Brain microvascular endothelial cell (primary cell): ENCODE data around the gene CYP11A1.
A peak's percentile ranks its signal among the peaks of the same experiment; 100 is the strongest.

Source experiments
- DNase-seq: peaks from one replicate; pipeline ENCODE4 v3.0.0-alpha.2; 2020
- H3K27ac ChIP-seq: fragments of 250-450 bp; sonication (Bioruptor Pico); 2 replicates; pipeline ENCODE4 v1.5.1; 2020; ENCODE audit warnings: mild to moderate bottlenecking, moderate library complexity
- H3K27me3 ChIP-seq: fragments of 250-450 bp; sonication (Bioruptor Pico); replicated peaks from 2 replicates; pipeline ENCODE4 v1.5.1; 2020; ENCODE audit warnings: mild to moderate bottlenecking
- H3K36me3 ChIP-seq: fragments of 250-450 bp; sonication (Bioruptor Pico); replicated peaks from 2 replicates; pipeline ENCODE4 v1.5.1; 2020; ENCODE audit warnings: mild to moderate bottlenecking
- H3K4me3 ChIP-seq: 2 replicates; pipeline ENCODE4 v1.5.1; 2011; ENCODE audit warnings: low read depth, mild to moderate bottlenecking, control low read depth, low read length, moderate library complexity
- CTCF ChIP-seq: IDR thresholded peaks from 2 replicates; pipeline ENCODE4 v1.5.1; 2011; ENCODE audit warnings: low read depth, mild to moderate bottlenecking, moderate library complexity, low read length, control low read depth, inconsistent platforms; ENCODE audit errors: missing control alignments
- in situ Hi-C: cut with HindIII; loops from 2 replicates; pipeline ENCODE4 v1.10.0; 2017; ENCODE audit warnings: low sequenced_read_pairs, low pct_ligation_motif_present

The CYP11A1 gene

GRCh38 chr15:74314795-74315438 is 52.5 kb downstream of the CYP11A1 start:
- Histone ChIP-seq H3K4me3 (no peak overlapping the region), H3K27ac (no peak overlapping the region), H3K27me3 (no peaks in the 10 kb centered on the region), H3K36me3 (no peaks in the 10 kb centered on the region)
- no peak for DNase-seq
- TF ChIP-seq CTCF: no peak
- in situ Hi-C loops: loop anchor here (25.0 kb wide), 1 partner anchor 203 kb away; no protein-coding TSS in a partner anchor

- no peaks in the 10 kb centered on the region for H3K27me3 ChIP-seq
- TF ChIP-seq CTCF: no peak
- no peaks in the 10 kb centered on the region for H3K36me3 ChIP-seq
- no peak for DNase-seq
- H3K4me3 ChIP-seq: no peak overlapping the region
- no peak overlapping the region for H3K27ac ChIP-seq
- in situ Hi-C loops: loop anchor here (25.0 kb wide), 1 partner anchor 202 kb away; no protein-coding TSS in a partner anchor
Observed at GRCh38 chr15:74313889-74314288, 53.6 kb downstream of the CYP11A1 start.

- no peak for TF ChIP-seq CTCF
- no peaks in the 10 kb centered on the region for H3K36me3 ChIP-seq
- in situ Hi-C loops: loop anchor here (25.0 kb wide), 1 partner anchor 200 kb away; no protein-coding TSS in a partner anchor
Observed at GRCh38 chr15:74312445-74313007, 54.9 kb downstream of the CYP11A1 start.

GRCh38 chr15:74311734-74312444 is 55.6 kb downstream of the CYP11A1 start:
- H3K36me3 ChIP-seq: no peaks in the 10 kb centered on the region
- H3K27me3 ChIP-seq: peaks cover 2% of the 10 kb centered on the region
- in situ Hi-C loops: loop anchor here (25.0 kb wide), 1 partner anchor 200 kb away; no protein-coding TSS in a partner anchor
- TF ChIP-seq CTCF: peak; percentile 88
- H3K27ac ChIP-seq: no peak overlapping the region
- H3K4me3 ChIP-seq: no peak overlapping the region
- no peak for DNase-seq

More at GRCh38 chr15:74312445-74313007, 54.9 kb downstream of the CYP11A1 start:
- no peak for DNase-seq
- Histone ChIP-seq H3K27me3 (no peaks in the 10 kb centered on the region), H3K4me3 (no peak overlapping the region), H3K27ac (no peak overlapping the region)

GRCh38 chr15:74307827-74308811 is 59.3 kb downstream of the CYP11A1 start:
- Histone ChIP-seq H3K27me3 (peaks cover 18% of the 10 kb centered on the region), H3K36me3 (no peaks in the 10 kb centered on the region), H3K27ac (no peak overlapping the region), H3K4me3 (no peak overlapping the region)
- in situ Hi-C loops: loop anchor here (25.0 kb wide), 1 partner anchor 196 kb away; no protein-coding TSS in a partner anchor
- peak; percentile 47 for DNase-seq
- peak; percentile 93 for TF ChIP-seq CTCF
